NB4 (cell line): ENCODE results near the gene SMIM11.
A peak's percentile ranks its signal among the peaks of the same experiment; 100 is the strongest.
"Not testable (repeated sequence)": the region's sequence is repeated elsewhere in the genome, so short reads cannot be mapped to it uniquely, and the experiment has no call there.

ENCODE experiments used
- DNase-seq: peaks from one replicate; pipeline ENCODE4 v3.0.0; 2010; ENCODE audit warnings: low read depth
- H3K4me3 ChIP-seq: one replicate; pipeline ENCODE4 v1.5.1; 2011; ENCODE audit warnings: mild to moderate bottlenecking, low read depth, low read length, moderate library complexity
- CTCF ChIP-seq: IDR thresholded peaks from one replicate; pipeline ENCODE4 v1.5.1; 2012; ENCODE audit warnings: low read depth, low read length
- MAX ChIP-seq: IDR thresholded peaks from 2 replicates; pipeline ENCODE4 v1.6.1; 2011; ENCODE audit warnings: low read depth, low read length
- MYC ChIP-seq: IDR thresholded peaks from 2 replicates; pipeline ENCODE4 v1.6.1; 2011; ENCODE audit warnings: low read depth, low read length
- POLR2A ChIP-seq: IDR thresholded peaks from 2 replicates; pipeline ENCODE4 v1.6.1; 2011; ENCODE audit warnings: mild to moderate bottlenecking; ENCODE audit not compliant: insufficient read length; ENCODE audit errors: extremely low read depth

SMIM11 gene

GRCh38 chr21:34364921-34365320 lies 10.4 kb upstream of the SMIM11 start:
- no peak for TF ChIP-seq POLR2A
- TF ChIP-seq MAX: no peak
- no peak for TF ChIP-seq MYC
- no peak for TF ChIP-seq CTCF
- no peak for DNase-seq

GRCh38 chr21:34365809-34366208 lies 9.5 kb upstream of the SMIM11 start:
- no peak for DNase-seq
- no peak for TF ChIP-seq CTCF
- TF ChIP-seq MYC: no peak

More at GRCh38 chr21:34364921-34365320, 10.4 kb upstream of the SMIM11 start:
- H3K4me3 ChIP-seq: no peak overlapping the region

GRCh38 chr21:34367320-34367935 lies 7.9 kb upstream of the SMIM11 start:
- TF ChIP-seq MYC: no peak
- TF ChIP-seq POLR2A: no peak
- TF ChIP-seq CTCF: peak; percentile 66
- no peak for TF ChIP-seq MAX
- H3K4me3 ChIP-seq: no peak overlapping the region
- peak; percentile 69 for DNase-seq

More at GRCh38 chr21:34365809-34366208, 9.5 kb upstream of the SMIM11 start:
- H3K4me3 ChIP-seq: no peak overlapping the region

GRCh38 chr21:34369741-34370140 lies 5.6 kb upstream of the SMIM11 start:
- no peak for DNase-seq
- H3K4me3 ChIP-seq: no peak overlapping the region
- TF ChIP-seq CTCF: no peak

- DNase-seq: no peak
- TF ChIP-seq MYC (no peak), MAX (no peak), POLR2A (no peak), CTCF (no peak)
- no peak overlapping the region for H3K4me3 ChIP-seq
Measured at GRCh38 chr21:34372321-34372720, 3.0 kb upstream of the SMIM11 start.

GRCh38 chr21:34374462-34374861 lies 845 bp upstream of the SMIM11 start:
- H3K4me3 ChIP-seq, DNase-seq: not testable (repeated sequence)

- not testable (repeated sequence) for DNase-seq, H3K4me3 ChIP-seq
Measured at GRCh38 chr21:34375619-34375972, 289 bp downstream of the SMIM11 start.

- not testable (repeated sequence) for DNase-seq
Measured at GRCh38 chr21:34383138-34383537, 7.8 kb downstream of the SMIM11 start.

GRCh38 chr21:34383724-34384415 lies 8.6 kb downstream of the SMIM11 start:
- not testable (repeated sequence) for H3K4me3 ChIP-seq

More at GRCh38 chr21:34383138-34383537, 7.8 kb downstream of the SMIM11 start:
- H3K4me3 ChIP-seq: not testable (repeated sequence)

GRCh38 chr21:34400522-34400921 lies 25.2 kb downstream of the SMIM11 start:
- not testable (repeated sequence) for DNase-seq, H3K4me3 ChIP-seq

More at GRCh38 chr21:34383724-34384415, 8.6 kb downstream of the SMIM11 start:
- DNase-seq: not testable (repeated sequence)

- not testable (repeated sequence) for DNase-seq, H3K4me3 ChIP-seq
Measured at GRCh38 chr21:34404742-34405141, 29.4 kb downstream of the SMIM11 start.
